GM18858 (cell line): ENCODE data around the gene PLXNB1.
"Not testable (repeated sequence)": the region's sequence is repeated elsewhere in the genome, so short reads cannot be mapped to it uniquely, and the experiment has no call there.

Source experiments
- ATAC-seq: cut with Tn5 transposase; IDR thresholded peaks from one replicate; pipeline ENCODE4 v1.9.1; 2021; ENCODE audit not compliant: unreplicated experiment

The PLXNB1 gene

GRCh38 chr3:48405971-48406370 lies 23.9 kb downstream of the PLXNB1 start:
- no peak for ATAC-seq

GRCh38 chr3:48405343-48405881 lies 24.5 kb downstream of the PLXNB1 start:
- ATAC-seq: no peak

GRCh38 chr3:48404440-48405342 lies 25.2 kb downstream of the PLXNB1 start:
- no peak for ATAC-seq

GRCh38 chr3:48403533-48404439 lies 26.1 kb downstream of the PLXNB1 start:
- ATAC-seq: no peak

- ATAC-seq: no peak
Observed at GRCh38 chr3:48402907-48403306, 27.0 kb downstream of the PLXNB1 start.

GRCh38 chr3:48402281-48402732 lies 27.6 kb downstream of the PLXNB1 start:
- no peak for ATAC-seq

- ATAC-seq: not testable (repeated sequence)
Observed at GRCh38 chr3:48401434-48401901, 28.4 kb downstream of the PLXNB1 start.

- no peak for ATAC-seq
Observed at GRCh38 chr3:48400824-48401433, 29.0 kb downstream of the PLXNB1 start.

GRCh38 chr3:48399387-48400172 lies 30.3 kb downstream of the PLXNB1 start:
- no peak for ATAC-seq

GRCh38 chr3:48398701-48399386 lies 31.0 kb downstream of the PLXNB1 start:
- ATAC-seq: no peak

- ATAC-seq: no peak
Observed at GRCh38 chr3:48397767-48398681, 31.9 kb downstream of the PLXNB1 start.

- no peak for ATAC-seq
Observed at GRCh38 chr3:48395714-48396113, 34.2 kb downstream of the PLXNB1 start.

- ATAC-seq: no peak
Observed at GRCh38 chr3:48394391-48394790, 35.5 kb downstream of the PLXNB1 start.

GRCh38 chr3:48388966-48389365 lies 40.9 kb downstream of the PLXNB1 start:
- ATAC-seq: no peak

- ATAC-seq: no peak
Observed at GRCh38 chr3:48387634-48388033, 42.3 kb downstream of the PLXNB1 start.

GRCh38 chr3:48372862-48373435 lies 56.9 kb downstream of the PLXNB1 start:
- no peak for ATAC-seq

- ATAC-seq: no peak
Observed at GRCh38 chr3:48372377-48372770, 57.5 kb downstream of the PLXNB1 start.
